CMK (cell line): ENCODE results near the gene C2orf81.

Source experiments
- DNase-seq: peaks from one replicate; pipeline ENCODE4 v3.0.0-alpha.2; 2010; ENCODE audit warnings: low read depth

The C2orf81 gene

DNA sequence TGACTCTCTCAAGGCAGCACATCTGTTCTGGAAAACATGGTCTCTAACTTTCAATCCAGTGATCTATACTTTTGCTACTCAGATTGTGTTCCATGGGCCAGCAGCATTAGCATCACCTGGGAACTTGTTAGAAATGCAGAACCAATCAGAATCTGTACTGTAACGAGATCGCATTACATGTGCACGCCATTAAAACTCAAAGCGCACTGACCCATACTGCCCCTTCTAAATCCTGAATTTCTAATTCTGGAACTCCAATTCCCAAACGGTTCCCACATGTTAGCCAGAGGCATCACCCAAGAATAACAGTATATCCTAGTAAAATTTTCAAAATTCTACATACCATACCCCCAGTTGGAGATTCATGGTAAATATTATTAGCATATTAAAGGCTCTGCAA, 30.8 kb downstream of the C2orf81 start:
- DNase-seq = no peak

DNA sequence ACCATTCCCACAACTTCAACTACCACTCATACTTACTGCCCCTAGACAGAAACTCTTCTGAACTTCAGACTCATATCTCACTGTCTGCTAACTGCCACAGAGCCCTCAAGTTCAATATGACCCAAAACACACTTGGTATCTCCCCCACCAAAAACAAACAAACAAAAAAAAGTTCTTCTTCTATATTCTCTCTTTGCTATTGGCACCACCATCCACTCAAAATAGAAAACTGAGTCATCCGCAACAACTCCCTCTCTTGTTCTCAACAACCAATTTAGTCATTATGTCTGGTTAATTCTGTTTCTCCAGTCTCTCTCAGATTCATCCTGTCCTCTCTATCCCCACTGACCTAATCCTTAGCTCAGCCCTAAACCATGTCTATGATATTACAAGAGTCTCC, 34.1 kb downstream of the C2orf81 start:
- no peak for DNase-seq

DNA sequence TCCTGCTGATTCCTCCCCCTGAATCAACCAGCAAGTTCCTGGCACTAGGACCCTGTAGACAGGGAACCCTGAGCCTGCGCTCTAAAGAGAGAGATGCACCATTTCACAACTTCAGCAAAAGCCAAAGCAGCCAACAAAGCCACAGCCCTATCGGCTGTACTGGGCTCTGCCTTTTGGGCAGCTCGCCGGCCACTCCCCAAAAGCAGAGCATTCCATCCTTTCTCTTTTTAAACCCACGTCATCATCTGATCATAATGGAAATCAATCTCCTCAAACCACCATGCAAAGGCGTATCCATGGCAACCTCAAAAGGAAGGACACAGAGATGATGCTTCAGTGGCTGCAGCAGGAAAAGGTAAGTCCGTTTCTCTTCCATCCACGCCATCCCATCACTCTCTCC, 36.0 kb downstream of the C2orf81 start:
- DNase-seq = peak; percentile 36

DNA sequence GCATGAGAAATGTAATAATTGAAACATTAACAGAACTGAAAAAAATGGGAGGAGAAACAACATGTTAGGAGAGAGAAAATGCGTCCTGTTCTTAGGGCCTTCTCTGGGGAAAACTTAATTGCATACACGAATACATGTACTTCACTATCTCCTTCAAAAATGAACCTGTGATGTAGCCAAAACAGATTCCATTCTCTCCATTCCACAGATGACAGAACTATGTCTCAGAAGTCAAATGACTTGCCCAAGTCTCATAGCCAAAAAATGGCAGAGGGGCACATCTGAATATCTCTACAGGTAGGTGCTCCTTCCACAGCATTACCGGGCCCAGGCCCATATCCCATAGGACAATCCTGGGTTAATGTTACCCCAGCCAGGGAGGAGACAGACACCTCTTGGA, 37.4 kb downstream of the C2orf81 start:
- DNase-seq = no peak

DNA sequence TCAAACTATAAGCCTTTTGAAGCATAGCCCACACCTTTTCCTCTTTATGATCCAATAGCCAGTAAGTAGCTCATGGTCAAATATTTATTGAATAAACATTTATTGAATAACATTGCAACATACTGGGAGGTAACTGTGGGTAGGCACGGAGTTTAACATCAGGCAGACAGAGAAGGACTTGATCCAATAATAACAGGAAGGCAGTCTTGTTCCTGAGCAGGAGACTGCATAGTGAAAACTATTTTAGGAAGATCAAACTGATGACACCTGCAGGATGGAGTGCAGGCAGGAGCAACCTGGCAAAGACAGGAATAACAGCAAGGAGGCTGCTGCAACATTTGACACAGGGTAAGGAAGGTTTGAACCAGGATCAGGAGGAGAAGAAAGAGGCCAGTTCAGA, 38.2 kb downstream of the C2orf81 start:
- no peak for DNase-seq

DNA sequence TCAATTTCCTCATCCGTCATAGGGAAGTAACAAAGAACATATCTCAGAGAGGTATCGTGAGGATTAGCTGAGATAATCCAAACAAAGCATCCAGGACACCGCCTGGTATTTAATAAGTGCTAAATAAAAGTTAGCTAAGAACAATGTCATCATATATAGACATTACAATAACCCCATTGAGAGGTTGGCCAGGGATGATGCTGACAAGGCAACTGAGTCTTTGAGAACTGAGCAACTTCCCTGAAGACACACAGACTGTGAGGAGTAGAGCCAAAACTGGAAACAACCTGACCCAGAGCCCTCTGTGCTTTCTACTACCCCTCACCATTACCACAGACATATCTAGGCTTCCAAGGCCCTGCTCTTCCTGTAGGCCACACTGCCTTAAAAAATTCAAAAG, 39.7 kb downstream of the C2orf81 start:
- no peak for DNase-seq

DNA sequence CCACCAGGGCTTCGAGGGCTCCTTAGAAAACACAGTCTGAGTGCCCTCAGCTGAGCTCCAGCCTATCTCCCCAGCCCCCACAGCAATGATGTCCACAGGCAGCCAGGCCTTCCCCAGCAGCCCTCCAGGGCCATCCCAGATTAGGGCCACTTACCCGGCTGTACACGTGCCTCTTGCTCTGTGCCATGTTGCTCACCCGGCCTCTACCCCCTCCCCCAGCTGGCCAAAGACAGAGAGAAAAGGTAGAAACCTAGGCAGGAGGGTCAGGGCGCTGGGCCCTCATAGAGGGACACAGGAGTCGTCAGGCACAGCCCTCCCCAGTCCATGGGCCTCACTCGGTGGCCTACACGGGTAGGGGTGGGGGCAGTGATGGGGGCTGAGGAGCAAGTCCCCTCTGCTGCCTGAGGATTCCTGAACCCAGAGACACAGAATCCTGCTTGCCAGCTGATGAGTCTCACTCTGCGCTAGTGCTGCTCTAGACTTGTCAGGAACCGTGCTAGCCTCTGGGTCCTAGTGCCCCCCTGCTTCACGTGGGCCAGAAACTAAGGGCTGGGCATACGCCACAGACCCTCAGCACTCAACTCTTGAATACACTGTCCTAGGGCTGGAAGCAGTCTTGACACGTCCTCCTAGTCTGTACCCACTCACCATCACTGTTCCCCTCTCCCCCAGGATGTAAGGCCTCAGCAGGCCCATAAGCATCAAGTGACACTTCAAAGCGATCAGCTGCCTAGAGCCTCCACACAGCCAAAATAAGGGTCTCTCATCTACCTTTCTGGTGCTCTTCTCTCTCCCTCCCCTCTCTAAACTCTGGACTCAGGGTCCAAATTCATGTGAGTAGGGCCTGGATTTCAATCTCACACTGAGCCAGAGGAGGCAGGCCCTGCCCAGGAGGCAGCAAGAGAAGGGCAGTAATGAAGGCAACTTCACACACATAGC, 41.3 kb downstream of the C2orf81 start, which contains the start of gene DCTN1:
DCTN1 (minus strand) TSS at position 461 of the 939 bp plus-strand sequence; CDS start at position 187, 274 bp downstream.
- DNase-seq = no peak

DNA sequence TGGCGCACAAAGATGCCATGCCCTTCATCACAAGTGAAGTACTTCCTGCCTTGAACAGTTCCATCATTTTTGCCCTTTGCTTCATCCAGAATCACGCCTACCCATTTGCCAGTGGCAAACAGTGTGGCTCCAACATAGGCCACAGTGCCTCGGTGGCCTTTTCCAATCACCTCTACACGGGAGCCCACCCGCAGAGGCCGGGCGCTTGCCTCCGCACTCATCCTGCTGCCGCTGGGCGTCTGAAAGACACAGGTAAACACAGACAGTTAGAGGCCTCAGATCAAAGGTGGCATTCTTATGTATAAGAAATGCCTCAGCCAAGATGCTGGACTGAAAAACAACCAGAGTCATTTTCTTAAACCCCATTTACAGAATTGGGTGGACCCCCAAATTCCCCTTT, 43.4 kb downstream of the C2orf81 start:
- DNase-seq = no peak

DNA sequence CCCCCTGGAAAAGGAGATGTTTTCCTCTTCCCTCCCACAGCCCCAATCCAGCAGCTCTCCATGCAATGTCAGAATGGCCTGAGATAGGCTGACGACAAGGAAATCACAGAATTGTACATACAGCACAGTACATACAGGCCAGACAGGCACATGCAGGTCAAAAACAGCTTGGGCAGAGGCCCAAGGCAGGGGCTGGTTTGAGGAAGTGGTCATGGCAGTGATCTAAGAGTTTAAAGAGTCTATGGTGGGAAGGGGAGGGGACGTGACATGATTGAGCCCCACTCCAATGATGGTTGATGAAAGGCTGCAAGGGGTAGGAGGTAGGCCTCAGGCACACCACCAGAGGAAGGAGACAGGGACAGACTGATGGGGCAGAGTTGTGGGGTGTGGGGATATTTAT, 45.6 kb downstream of the C2orf81 start:
- DNase-seq = peak; percentile 9

DNA sequence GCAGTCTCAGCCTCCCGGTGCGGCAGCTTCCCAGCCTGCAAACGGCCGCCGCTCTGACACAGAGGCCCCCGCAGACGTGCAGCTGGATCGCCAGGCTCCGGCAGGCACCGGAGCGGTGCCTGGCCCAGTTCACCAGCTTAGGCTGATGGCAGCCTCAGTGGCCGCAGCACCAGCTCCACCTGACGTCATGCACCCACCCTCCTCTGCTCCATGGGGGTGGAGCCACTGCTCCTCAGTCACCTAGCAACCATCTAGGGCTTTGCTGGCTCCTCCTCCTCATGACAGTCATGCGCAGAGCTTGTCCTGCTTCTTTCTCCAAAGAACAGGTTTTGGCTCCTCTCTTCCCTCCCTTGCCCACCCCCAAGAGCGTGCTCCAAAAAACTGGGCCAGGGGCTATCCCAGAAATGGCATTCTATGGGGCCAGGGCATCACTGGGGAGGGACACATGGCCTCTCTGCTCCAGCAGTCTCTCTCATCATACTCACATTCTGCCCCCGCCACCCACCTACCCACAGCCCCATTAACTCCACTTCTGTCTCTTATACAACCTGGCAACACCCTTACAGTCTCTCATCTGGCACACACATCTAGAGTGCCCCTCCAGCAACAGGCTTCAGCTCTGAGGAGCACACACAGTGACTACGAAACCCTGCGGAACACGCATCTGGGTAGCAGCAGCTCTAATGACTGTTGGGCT, 46.8 kb downstream of the C2orf81 start:
- no peak for DNase-seq

DNA sequence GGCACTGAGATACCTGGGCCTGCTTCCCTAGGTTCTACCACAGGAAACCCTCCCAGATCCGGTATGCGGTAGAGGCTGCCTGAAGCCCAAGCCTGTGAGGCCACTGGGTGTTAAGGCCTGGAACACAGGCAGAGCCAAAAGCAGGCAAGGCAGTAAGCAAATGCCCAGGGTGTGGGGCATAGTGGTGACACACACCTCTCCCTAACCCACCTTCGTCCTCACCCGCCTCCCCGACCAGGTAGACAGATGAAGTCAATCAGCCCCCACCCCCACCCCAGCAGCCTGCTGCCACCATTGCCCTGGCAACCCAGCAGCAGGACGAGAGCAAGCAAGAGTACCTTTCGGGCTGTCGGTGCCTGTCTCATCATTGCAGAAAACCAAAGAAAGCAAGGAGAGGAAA, 47.4 kb downstream of the C2orf81 start:
- DNase-seq = no peak

DNA sequence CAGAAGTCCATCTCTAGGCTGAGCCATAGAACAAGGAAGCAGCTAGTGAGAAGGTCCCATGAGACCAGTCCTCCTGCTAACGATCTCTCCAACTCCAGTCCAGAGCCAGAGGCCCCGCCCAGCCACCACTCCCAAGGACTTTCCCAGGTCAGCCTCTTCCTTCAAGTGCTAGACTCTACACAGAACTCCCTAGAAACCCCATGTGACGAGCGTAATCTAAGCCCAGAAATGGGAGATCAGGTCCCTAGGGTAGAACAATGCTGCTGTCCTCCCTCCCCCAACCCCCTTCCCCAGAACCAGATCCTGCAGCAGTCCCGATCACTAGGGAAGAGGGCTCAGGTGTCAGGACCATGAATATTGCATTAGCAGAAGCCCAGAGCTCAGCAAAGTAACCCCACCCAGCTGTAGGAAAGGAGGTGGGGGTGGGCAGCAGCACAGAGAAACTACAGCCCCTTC, 48.2 kb downstream of the C2orf81 start:
- no peak for DNase-seq

DNA sequence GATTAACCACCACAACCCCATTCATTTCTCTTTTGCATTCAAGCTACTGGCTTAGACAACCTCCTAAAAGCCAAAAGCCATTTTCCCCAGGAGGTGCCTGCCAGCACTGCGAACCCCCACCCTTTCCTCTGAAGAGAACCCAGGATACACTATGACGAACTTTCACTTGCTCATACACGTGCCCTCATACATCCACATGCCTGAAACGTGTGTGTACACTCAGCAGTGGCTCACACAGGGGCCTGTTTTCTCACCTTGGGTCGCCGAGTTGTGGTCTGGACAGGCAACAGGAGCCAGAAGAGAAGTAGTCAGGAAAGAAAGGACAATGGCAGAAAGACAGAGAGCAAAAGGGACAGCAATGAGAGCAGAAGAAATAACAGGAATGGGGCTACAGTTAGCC, 48.7 kb downstream of the C2orf81 start:
- no peak for DNase-seq

DNA sequence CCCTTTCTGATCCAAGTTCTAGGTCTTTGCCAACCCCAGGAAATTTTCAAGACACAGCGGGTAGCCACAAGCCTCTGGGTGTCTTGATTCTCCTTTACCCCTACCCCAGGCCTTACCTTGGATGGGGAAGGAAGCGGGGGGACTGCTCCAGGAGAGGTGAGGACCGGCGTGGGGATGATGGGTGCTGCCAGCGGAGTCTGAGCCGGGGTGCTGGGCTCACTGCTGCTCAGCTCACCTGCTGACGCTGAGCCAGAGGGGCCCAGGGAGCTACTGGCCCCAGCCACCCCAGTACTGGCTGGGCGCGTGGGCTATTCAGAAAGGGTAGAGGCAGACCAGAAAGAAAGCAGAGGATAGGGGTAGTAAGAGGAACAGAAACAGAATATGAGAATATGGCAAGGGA, 50.0 kb downstream of the C2orf81 start:
- no peak for DNase-seq

DNA sequence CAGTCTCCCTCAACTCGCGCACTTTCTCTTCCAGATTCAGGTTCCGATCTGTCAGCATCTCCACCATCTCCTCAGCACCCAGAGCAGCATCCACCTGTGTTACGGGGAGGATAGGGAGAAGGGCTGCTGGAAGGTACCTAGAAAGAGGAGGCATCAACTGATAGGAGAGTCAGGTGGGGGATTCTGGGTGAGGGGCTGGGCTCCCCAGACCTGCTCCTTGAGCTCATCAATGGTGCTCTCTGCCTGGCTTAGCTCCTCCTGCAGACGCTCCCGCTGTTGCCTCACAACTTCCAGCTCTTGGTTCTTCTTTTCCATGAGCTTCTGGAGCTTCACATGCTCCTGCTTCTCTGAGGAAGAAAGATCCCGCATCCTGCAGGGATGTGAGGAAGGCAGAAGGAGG, 51.4 kb downstream of the C2orf81 start:
- DNase-seq = no peak

DNA sequence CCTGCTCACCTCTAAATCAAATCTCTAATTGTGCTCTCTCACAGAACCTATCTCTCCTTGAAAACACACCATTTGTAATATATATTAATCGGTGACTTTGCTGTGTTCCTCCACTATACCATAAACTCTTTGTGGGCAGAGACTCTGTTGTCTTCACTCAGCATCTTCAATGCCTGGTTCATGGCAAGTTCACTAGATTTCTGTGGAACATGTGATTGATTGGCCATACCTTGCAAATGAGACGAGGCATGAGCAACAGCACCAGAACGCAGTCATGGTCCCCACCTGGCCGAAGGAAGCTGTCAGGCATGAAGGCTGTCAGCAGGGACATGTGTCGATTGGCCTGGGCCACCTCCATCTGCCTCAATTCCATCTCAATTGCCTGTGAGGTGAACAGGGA, 52.9 kb downstream of the C2orf81 start:
- no peak for DNase-seq

DNA sequence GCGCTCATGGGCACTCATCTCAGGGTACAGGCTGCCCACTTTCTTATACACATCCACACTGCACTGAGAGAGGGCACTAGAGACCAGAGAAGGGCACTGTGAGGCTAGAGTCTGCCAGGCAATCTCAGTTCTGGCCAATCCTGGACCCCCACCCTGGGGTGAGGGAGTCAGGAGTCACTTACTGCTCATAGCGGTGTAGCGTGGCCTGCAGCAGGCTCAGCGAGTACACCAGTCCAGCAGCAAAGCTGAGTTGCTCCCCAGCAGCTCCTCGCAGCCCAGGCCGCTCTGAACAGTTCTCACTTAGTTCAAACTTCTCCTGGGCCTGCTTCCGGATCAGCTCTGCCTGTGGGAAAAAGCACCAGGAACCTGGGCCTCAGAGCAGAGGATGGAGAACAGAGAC, 53.6 kb downstream of the C2orf81 start:
- DNase-seq = no peak

DNA sequence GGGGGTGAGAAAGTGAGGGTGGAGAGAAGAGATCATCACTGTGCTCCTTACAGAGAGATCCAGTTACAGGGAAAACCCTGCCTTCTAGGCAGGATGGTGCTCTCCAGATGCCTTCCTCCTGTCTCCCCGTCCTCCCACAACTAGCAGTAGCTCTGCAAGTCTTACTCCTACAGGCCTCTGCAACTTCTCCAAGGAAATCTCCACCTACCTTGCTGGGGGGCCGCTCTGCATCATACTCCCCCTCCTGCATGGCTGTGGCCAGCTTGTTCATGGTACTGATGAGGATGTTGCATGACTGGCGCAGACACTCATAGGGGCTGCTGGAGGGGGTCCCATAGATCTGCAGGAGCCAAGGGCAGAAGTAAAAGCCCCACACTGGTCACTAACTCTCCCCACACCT, 55.4 kb downstream of the C2orf81 start:
- DNase-seq = no peak

DNA sequence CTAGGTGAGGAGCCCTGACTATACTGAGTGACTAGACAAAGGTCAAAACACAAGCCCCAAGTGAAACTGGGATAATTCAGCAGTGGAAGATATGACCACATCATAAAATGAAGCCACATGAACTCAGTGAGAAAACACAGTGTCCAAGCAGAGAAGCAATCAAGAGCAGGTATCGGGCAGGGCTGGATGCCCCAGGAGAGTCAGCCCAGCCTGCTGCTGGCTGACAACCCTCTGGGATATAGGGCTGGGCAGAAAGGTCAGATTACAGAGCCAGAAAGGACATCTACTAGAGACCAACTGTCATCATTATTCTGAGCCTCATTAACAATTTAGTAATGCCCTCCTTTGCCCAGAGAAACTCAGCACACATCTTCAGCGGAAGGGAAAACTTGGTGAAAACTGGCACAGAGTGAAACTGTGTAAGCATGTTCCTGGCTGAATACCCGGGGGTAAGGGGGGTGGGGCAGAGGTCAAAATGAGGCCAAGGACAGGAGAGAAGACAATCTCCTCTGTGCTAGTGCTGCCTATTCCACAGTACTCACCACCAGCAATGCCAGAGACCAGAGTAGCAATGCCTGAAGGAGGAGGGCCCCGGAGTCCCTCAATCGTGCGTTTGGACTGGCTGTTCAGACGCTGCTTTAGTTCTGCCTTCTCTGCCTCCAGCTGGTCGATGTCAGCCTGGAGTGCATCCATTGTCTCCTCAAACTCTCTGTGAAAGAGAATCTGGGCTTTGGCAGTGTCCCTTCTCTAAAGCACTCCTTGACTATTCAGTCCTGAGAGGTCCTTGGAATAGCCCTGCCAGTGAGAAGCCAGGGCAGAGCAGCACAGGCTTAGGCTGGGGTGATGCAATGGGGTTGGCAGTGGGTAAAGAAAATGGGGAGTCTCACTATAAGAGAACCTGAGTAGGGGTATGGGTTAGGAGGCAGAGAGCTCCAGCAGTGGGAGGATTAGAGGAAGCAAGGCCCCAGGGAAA, 56.6 kb downstream of the C2orf81 start:
- DNase-seq = no peak
